Midbrain (tissue), 1 donor: Measurements from ENCODE around the gene ADPRHL1.
"Not testable (repeated sequence)": the region's sequence is repeated elsewhere in the genome, so short reads cannot be mapped to it uniquely, and the experiment has no call there.

Source experiments
- DNase-seq: peaks from one replicate; lab custom pipeline; 2025; lab: John Stamatoyannopoulos, UW

The ADPRHL1 gene

DNA sequence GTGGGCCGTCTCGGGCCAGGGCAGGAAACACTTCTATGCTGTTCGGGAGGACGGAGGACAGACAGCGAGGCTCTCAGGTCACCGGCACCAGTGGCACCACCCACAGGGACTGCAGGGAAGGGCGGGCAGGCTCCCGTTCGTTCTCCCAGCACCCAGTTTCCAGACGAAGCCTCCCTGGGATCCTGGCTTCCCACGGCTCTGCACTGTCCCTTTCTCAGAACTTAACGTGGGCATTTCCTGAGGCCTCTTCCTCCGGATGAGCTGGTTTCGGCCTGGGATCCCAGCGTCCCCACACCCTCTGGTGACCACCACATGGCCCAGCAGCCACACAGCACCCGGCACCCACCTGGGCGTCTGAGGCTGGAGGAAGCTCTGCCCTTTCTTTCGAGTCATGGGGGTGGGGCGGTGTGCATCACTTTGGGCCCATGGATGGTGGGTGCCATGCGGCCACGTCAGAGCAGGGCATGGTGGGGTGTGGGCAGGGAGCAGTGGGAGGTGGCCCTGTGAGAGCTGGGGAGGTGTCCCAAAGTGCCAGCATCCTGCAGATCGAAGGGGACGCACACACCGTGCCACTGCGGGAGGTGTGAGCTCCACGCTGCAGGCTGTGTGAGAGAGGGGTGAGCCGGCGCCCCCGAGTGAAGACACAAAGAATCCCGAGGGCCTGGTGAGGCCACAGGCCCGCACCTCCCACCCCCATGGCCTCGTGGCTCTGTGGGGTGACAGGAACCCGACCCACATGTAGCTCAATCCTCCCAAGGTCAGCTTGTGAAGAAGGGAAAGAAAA, 50.6 kb downstream of the ADPRHL1 start:
- no peak for DNase-seq

DNA sequence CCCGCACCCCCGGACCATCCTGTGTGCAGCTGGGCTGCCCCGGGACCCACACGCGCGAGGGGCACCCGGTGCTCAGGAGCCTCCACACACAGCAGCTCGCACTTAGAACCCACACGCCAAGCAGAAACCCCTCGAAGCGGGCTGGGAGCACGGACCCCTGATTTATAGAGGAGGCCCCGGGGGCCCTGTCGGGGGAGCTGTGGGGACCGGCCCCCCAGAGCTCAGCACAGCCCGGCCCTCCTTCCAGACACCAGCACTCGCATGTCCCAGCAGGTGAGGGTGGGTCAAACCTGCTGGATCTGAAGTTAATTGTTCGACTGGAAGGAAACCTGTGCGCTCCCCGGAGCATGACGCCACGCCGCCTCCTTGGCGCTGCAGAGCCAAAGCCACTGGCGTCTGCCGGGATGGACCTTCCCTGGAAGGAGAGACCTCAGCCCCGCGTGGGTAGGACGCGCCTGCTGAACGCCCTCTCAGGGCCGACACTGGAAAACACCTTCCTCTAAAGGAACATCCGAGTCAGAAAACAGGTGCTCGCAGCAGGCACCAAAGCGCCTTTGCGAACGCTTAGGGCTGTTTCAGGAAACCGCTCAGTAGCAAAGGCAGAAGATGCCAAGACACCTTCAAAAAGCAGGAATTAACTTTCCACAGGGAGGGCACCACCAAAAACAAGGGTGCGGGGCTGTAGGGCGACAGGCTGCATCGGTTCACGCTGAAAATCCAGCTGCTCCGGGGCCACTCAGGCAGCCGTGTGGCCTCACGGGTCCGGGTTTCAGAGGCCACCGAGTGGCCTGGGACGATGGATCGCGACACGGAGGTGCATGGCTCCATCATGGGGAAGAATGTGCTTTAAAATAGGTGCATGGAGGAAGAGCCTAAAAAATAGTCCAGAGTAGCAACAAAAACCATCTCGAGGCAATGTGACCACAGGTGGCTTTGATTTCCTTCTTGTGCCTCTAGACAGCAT, 51.6 kb downstream of the ADPRHL1 start:
- DNase-seq = no peak

DNA sequence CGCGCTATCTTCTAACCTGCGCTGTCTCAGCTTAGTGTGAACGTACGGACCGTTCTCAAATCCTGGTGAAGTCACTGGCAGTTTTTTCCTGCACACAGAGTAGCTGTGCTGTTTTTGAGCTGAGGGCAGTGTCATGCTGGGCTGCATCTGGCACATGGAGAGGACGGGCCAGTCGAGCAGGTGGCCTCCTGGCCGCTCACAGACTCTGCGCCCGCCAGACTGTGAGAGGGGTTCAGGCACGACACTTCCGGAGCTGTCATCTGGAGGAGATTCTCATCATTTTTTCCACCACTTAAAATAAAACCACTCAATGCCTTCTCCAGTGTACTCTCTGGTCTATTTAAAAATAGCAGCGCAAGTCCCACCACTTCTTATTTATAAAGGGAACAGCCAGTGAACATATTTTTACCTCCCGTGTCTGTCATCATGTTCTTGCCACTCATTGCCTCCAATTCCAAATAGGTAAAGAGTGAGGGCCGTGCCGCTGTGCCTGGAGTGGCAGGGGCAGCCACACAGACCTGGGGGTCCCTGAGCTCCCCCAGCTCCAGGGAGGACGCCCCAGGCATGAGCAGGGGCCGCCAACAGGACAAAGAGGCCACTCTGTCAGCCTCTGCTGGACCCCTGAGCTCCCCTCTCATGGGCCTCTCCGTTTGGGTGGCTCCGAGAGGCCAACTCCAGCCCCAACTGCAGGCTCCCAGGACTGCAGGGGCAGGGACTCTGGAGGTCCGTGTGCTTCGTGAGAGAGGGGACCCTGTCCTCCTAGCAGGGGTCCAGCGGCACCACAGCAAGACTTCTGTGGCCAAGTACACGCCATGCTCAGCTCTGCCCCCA, 52.5 kb downstream of the ADPRHL1 start:
- no peak for DNase-seq

DNA sequence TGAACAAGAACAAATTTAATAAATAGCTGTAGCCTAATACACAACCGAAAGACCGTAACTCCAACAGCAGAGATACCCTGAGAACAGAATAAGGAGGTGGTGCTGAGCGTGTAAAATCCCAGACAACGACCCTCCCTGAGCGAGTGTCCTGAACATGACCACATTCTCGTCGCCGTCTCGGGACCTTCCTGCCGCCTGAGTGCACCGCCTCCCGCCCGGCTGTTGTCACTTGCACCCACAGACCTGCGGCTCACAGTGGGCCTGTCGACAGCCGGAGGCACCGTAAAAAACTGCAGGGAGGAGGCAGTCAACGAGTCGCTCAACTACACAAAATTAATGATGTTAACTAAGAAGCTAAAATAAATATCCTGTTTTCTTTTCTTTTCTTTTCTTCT, 53.5 kb downstream of the ADPRHL1 start:
- no peak for DNase-seq

DNA sequence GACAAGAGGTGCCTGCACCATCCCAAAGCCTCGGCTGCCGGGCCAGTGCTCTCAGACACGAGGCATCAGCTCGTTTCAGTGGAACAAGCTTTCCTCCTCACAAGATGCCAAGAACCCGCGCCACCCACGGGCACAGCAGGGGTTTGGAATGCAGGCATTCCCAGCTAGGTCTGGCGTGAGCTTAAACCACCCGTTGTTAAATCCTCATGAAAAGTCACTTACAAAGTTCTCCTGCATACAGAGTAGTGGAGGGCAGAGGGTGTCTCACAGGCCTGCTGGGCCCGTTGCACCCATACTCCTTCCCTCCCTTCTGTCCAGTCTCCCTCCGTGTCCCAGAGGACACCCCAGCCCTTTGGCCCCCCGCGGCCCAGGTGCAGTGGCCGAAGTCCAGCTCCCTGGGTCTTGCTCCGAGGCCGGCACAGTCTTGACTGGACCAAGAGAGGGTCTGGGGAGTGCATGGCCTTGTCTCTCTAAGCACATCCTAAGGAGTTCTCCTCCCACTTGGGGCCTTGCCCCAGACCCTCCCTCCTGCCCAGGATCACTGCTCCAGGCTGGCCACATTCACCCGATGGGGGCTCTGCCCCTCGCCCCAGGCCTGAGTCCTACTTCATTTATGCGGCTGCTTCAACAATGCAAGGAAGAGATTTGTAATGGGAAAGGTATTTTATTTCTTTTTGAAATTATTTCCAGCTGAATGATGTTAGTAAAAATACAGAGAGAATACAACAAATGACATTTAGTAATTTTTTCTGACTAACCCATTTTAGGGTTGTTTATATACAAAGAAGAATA, 54.1 kb downstream of the ADPRHL1 start:
- no peak for DNase-seq

GRCh38 chr13:113397608-113398425, 55.5 kb downstream of the ADPRHL1 start:
- no peak for DNase-seq

GRCh38 chr13:113394339-113394640, 59.0 kb downstream of the ADPRHL1 start:
- DNase-seq = no peak

DNA sequence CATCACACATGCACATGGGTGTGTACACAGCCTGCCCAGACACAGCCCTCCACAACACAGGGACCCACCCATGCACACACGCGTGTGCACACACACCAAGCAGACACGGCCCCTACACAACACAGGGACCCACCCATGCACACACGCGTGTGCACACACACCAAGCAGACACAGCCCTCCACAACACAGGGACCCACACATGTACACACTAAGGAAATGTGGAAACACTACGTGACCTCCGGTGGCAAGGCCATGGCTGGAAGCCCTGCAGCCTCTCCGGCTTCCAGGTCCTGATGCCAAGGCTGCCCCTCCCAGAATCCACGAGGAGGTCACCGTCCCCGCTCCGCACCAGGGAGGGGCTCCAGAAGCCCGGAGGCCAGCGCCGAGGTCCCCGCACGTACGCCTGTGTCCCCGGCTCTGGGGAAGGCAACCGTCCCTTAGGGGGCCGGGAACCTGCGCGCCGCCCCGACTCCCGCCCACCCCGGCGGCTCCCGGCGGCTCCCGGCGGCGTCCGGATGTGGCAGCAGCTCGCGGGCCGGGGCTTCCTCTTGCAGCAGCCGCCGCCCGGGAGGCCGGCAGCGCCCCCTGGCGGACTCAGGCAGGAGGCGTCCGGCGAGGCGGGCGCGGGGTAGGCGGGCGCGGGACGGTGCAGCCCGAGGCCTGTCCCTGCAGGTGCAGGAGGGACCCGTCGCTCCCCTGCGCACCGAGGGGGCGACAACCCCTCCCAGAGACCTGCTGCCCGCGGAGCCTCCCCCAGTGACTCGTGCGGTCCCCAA, 59.5 kb downstream of the ADPRHL1 start:
- DNase-seq = peak; percentile 67

DNA sequence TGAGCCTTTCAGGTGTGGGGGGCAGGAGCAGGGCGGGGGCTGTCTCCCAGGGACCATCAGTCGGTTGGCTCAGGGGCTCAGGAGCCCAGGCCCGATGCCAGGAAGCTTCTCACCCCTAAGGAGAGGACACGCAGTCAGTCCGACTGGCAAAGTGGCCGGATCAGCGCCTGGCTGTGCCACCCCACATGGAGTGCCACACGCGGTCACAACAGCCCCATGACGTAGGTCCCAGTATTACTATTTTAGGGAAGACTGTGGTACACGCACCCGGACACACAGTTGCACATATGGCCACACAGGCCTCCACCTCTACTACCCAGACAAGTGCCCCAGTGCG, 60.1 kb downstream of the ADPRHL1 start:
- DNase-seq = no peak

- no peak for DNase-seq
Measured at GRCh38 chr13:113390874-113391497, 62.3 kb downstream of the ADPRHL1 start.

DNA sequence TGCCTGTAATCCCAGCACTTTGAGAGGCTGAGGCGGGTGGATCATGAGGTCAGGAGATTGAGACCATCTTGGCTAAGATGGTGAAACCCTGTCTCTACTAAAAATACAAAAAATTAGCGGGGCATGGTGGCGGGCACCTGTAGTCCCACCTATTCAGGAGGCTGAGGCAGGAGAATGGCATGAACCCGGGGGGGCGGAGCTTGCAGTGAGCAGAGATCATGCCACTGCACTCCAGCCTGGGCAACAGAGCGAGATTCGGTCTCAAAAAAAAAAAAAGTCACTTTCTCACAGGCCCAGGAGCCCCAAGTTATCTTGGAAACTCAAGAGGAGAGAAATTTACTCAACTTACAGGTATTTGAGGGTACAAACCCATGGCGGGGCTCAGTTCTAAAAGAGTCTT, 63.7 kb downstream of the ADPRHL1 start:
- DNase-seq = not testable (repeated sequence)

DNA sequence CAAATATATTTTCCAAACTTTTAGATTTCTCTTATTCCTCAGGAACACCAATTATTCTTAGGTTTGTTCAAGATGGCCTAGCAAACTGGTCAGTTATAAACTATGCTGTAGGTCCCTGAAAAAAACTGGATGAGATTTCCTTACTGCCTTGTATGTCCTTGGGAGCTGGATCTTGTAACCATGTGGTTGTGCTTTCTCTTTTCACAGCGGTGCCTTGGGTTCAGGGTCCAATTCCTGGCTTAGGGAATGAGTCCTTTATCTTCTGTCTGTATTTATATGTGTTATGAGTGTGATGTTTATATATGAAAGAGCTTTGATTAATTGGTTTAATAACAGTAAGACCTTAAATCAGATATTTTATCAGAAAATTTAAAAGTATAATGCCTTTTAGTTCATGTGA, 65.9 kb downstream of the ADPRHL1 start:
- DNase-seq = no peak

GRCh38 chr13:113383089-113383488, 70.2 kb downstream of the ADPRHL1 start:
- no peak for DNase-seq

- not testable (repeated sequence) for DNase-seq
Measured at GRCh38 chr13:113382542-113382941, 70.7 kb downstream of the ADPRHL1 start.

- DNase-seq = no peak
Measured at GRCh38 chr13:113378825-113379224, 74.5 kb downstream of the ADPRHL1 start.

- DNase-seq = no peak
Measured at GRCh38 chr13:113374511-113375175, 78.6 kb downstream of the ADPRHL1 start.

GRCh38 chr13:113373811-113374485, 79.3 kb downstream of the ADPRHL1 start:
- DNase-seq = no peak

- DNase-seq = not testable (repeated sequence)
Measured at GRCh38 chr13:113371701-113372100, 81.6 kb downstream of the ADPRHL1 start.
